Mesodermal cell (in vitro differentiated cells): ENCODE measurements around the gene EXOG.

Experiments used
- H3K27ac ChIP-seq: 2 replicates; pipeline ENCODE4 v1.7.0; 2013; ENCODE audit warnings: mild to moderate bottlenecking, low read depth, low read length, moderate library complexity; ENCODE audit not compliant: severe bottlenecking
- H3K36me3 ChIP-seq: 2 replicates; pipeline ENCODE4 v1.7.1; 2013; ENCODE audit warnings: mild to moderate bottlenecking, low read length, moderate library complexity; ENCODE audit not compliant: control insufficient read depth, insufficient read depth
- H3K4me1 ChIP-seq: one replicate; pipeline ENCODE4 v1.7.1; 2013; ENCODE audit warnings: mild to moderate bottlenecking, low read length; ENCODE audit not compliant: insufficient read depth, control insufficient read depth, poor library complexity, severe bottlenecking
- H3K4me3 ChIP-seq: 2 replicates; pipeline ENCODE4 v1.7.0; 2013; ENCODE audit warnings: low read length, control low read depth, mild to moderate bottlenecking; ENCODE audit not compliant: insufficient read depth, poor library complexity, severe bottlenecking; ENCODE audit errors: extremely low read depth
- H3K9me3 ChIP-seq: 2 replicates; pipeline ENCODE4 v1.7.1; 2013; ENCODE audit warnings: mild to moderate bottlenecking, low read length, moderate library complexity; ENCODE audit not compliant: control insufficient read depth
- WGBS, 2 experiments: methylation state at CpG; one replicate each; pipeline ENCODE4 v1.1.5; 2013; ENCODE audit warnings: missing lambda C conversion rate in 2 of 2; ENCODE audit not compliant: insufficient coverage in 2 of 2; 5-methylcytosine and 5-hydroxymethylcytosine counted together

Gene EXOG

GRCh38 chr3:38515367-38515766 is 19.2 kb downstream of the EXOG start:
- H3K4me3 ChIP-seq = no peak overlapping the region
- H3K27ac ChIP-seq = no peak overlapping the region
- peaks cover 11% of the 10 kb centered on the region for H3K4me1 ChIP-seq
- peaks cover 24% of the 10 kb centered on the region for H3K36me3 ChIP-seq
- H3K9me3 ChIP-seq = no peaks in the 10 kb centered on the region
- WGBS, 2 experiments = 87 to 95% methylated on average over 5 to 6 of the region's 7 CpGs

GRCh38 chr3:38516669-38517068 is 20.5 kb downstream of the EXOG start:
- H3K4me1 ChIP-seq = peaks cover 12% of the 10 kb centered on the region
- WGBS, 2 experiments = 60% methylated on average over 1 of the region's 1 CpG; no CpG with 5 or more reads in 1 of the 2 experiments
- H3K4me3 ChIP-seq = no peak overlapping the region
- no peaks in the 10 kb centered on the region for H3K9me3 ChIP-seq
- H3K36me3 ChIP-seq = peaks cover 20% of the 10 kb centered on the region
- H3K27ac ChIP-seq = no peak overlapping the region

DNA sequence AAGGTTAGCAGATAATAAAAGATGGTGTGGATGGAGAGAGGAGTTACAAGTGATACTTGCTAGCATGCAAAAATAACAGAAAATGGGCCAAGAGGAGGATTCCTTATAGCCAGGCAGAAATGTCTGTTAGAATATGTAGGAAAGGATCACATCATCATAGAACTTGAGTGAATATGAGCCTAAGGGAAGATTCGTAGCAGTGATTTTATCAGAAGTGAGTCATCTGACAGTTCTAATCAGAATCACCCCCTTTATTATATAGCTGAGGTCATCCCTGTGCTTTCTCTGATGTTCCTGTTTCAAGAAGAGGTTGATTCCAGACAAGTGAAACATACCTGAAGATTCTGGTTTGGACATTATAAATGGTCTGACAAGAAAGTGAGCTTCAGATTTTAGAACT is 22.9 kb downstream of the EXOG start:
- no CpG with 5 or more reads among the region's 1 CpG for WGBS, 2 experiments
- no peak overlapping the region for H3K27ac ChIP-seq
- H3K36me3 ChIP-seq = peaks cover 20% of the 10 kb centered on the region

GRCh38 chr3:38519651-38520050 is 23.5 kb downstream of the EXOG start:
- WGBS, 2 experiments = 46 to 59% methylated on average over 2 to 3 of the region's 5 CpGs
- H3K4me3 ChIP-seq = no peak overlapping the region
- H3K27ac ChIP-seq = no peak overlapping the region
- H3K9me3 ChIP-seq = no peaks in the 10 kb centered on the region
- H3K4me1 ChIP-seq = peaks cover 18% of the 10 kb centered on the region
- peaks cover 15% of the 10 kb centered on the region for H3K36me3 ChIP-seq

More for the DNA sequence above, 22.9 kb downstream of the EXOG start:
- Histone ChIP-seq H3K9me3 (no peaks in the 10 kb centered on the region), H3K4me3 (no peak overlapping the region), H3K4me1 (peaks cover 16% of the 10 kb centered on the region)

- Histone ChIP-seq H3K27ac (no peak overlapping the region), H3K4me3 (no peak overlapping the region), H3K4me1 (peaks cover 22% of the 10 kb centered on the region), H3K9me3 (no peaks in the 10 kb centered on the region), H3K36me3 (peaks cover 16% of the 10 kb centered on the region)
- WGBS, 2 experiments = 0 to 5% methylated on average over 4 of the region's 5 CpGs
These were observed 25.3 kb downstream of the EXOG start for GRCh38 chr3:38521391-38521987.

DNA sequence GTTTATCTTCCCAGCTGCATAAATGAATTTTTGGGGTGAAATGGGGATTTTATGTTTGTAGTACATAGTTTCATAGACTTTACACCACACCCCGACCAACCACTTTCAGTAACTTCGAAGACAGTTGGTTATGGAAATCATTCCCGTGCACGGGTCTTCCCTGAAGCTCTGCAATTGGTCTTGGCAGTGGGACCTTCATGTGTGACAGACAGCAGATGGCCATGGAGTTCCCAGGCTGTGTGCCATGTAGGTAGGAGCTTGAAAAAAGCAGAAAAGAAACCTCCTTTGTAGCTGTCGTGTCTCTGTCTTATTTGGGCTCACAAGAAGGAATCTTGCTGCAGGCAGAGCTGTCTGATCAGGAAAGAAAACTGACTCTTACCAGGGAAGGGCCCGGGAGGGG is 25.9 kb downstream of the EXOG start:
- H3K36me3 ChIP-seq = peaks cover 18% of the 10 kb centered on the region
- no peak overlapping the region for H3K4me3 ChIP-seq
- WGBS, 2 experiments = 91 to 94% methylated on average over 4 of the region's 6 CpGs
- no peak overlapping the region for H3K27ac ChIP-seq
- no peaks in the 10 kb centered on the region for H3K9me3 ChIP-seq
- H3K4me1 ChIP-seq = peaks cover 22% of the 10 kb centered on the region

GRCh38 chr3:38524141-38524739 is 28.1 kb downstream of the EXOG start:
- Histone ChIP-seq H3K27ac (peak overlapping the region; percentile 51), H3K4me1 (peaks cover 22% of the 10 kb centered on the region), H3K9me3 (no peaks in the 10 kb centered on the region), H3K36me3 (peaks cover 20% of the 10 kb centered on the region), H3K4me3 (no peak overlapping the region)
- WGBS, 2 experiments = 93 to 94% methylated on average over 5 of the region's 5 CpGs

DNA sequence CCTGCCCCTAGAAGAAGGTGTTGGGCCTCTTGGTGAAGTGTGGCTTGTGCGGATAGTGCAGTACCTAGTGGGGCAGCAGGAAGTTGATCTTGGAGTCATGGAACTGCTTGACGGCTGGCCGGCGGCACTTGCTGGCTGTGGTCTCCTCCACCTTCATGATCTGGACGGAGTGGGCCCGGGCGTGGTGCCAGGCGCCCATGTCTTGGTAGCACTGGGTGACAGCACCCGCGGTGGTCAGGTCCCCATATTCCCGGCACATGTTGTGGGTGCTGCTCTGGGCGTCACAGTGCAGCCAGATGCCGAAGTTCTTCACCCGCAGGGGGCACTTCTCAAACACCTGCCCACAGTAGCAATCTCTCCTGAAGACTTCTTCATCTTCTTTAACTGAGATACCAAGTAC is 30.7 kb downstream of the EXOG start:
- peaks cover 20% of the 10 kb centered on the region for H3K36me3 ChIP-seq
- 94 to 97% methylated on average over 13 to 14 of the region's 14 CpGs for WGBS, 2 experiments

GRCh38 chr3:38528457-38528856 is 32.3 kb downstream of the EXOG start:
- H3K36me3 ChIP-seq = peaks cover 9% of the 10 kb centered on the region
- 86 to 100% methylated on average over 1 of the region's 1 CpG for WGBS, 2 experiments
- H3K9me3 ChIP-seq = no peaks in the 10 kb centered on the region
- H3K4me3 ChIP-seq = no peak overlapping the region
- H3K27ac ChIP-seq = no peak overlapping the region
- peaks cover 10% of the 10 kb centered on the region for H3K4me1 ChIP-seq

More for the DNA sequence above, 30.7 kb downstream of the EXOG start:
- Histone ChIP-seq H3K4me3 (no peak overlapping the region), H3K4me1 (peaks cover 10% of the 10 kb centered on the region), H3K27ac (no peak overlapping the region), H3K9me3 (no peaks in the 10 kb centered on the region)

DNA sequence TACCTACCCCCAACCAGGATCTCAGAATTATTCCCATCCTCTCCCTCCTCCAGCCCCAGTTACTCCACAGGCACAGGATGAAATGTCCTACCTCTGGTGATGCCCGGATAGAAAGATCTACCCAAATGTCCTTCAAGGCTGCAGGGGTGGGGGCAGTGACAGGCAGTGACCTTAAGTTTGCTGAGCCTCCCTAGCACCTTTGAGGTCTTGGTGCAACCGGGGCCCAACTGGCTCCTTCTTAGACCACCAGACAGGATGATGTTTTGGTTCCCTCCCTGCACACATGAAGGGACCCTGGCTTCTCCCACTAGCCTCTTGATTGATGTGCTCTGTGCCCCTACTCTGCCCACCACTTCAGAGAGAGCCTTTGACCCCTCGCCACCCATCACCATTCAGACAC is 36.4 kb downstream of the EXOG start:
- 14 to 78% methylated on average over 1 to 2 of the region's 3 CpGs for WGBS, 2 experiments
- Histone ChIP-seq H3K36me3 (no peaks in the 10 kb centered on the region), H3K9me3 (no peaks in the 10 kb centered on the region), H3K4me1 (no peaks in the 10 kb centered on the region), H3K27ac (no peak overlapping the region), H3K4me3 (no peak overlapping the region)

GRCh38 chr3:38533285-38533976 is 37.3 kb downstream of the EXOG start:
- 74 to 75% methylated on average over 4 to 6 of the region's 13 CpGs for WGBS, 2 experiments
- H3K9me3 ChIP-seq = no peaks in the 10 kb centered on the region
- H3K4me3 ChIP-seq = no peak overlapping the region
- no peaks in the 10 kb centered on the region for H3K4me1 ChIP-seq
- no peaks in the 10 kb centered on the region for H3K36me3 ChIP-seq
- no peak overlapping the region for H3K27ac ChIP-seq
